Measurements from ENCODE around the gene SLC16A5. TPM values are rescaled to one million over a fixed set of nuclear protein-coding genes. Genes with fewer than 3 reads are reported as not detected.

Gene SLC16A5
- total RNA-seq, 6 experiments from 2014 or later: 1.2 to 3.7 (median 1.7) TPM

Small RNA genes lying within 50 kb of the gene (small RNA-seq; reads per million reads assigned to genes)
- 0 reads per million in 2 experiments for gene AC111186.1
- 0 reads per million in 2 experiments for gene RF00019
- 0 reads per million in 2 experiments for gene RN7SL573P

Other genes with a start within 250 kb of the SLC16A5 start
- under 1 TPM in 2 of 6 experiments, not detected in 4; 0.10 to 0.13 TPM for gene GRIN2C, start 228.1 kb upstream of the SLC16A5 start, total RNA-seq
- 10 to 100 TPM in 2 of 6 experiments, 1 to 10 TPM in 4; 7.7 to 18.7 (median 8.6) TPM for gene FDXR, start 215.0 kb upstream of the SLC16A5 start, total RNA-seq
- 1 to 10 TPM; 2.1 to 6.1 (median 3.7) TPM for gene FADS6, start 194.3 kb upstream of the SLC16A5 start, total RNA-seq
- gene USH1G, start 164.7 kb upstream of the SLC16A5 start, total RNA-seq: not detected
- gene OTOP2, start 163.7 kb upstream of the SLC16A5 start, total RNA-seq: not detected
- gene OTOP3, start 152.1 kb upstream of the SLC16A5 start, total RNA-seq: not detected
- gene HID1, start 115.2 kb upstream of the SLC16A5 start, total RNA-seq: 1 to 10 TPM; 3.5 to 6.6 (median 4.5) TPM
- 1 to 10 TPM in 4 of 6 experiments, under 1 TPM in 2; 0.64 to 2.3 (median 1.4) TPM for gene CDR2L, start 100.3 kb upstream of the SLC16A5 start, total RNA-seq
- gene MRPL58, start 75.3 kb upstream of the SLC16A5 start, total RNA-seq: 100 to 1,000 TPM in 1 of 6 experiments, 10 to 100 TPM in 5; 23.7 to 112 (median 28.1) TPM
- 100 to 1,000 TPM; 145 to 262 (median 179) TPM for gene ATP5PD, start 41.0 kb upstream of the SLC16A5 start, total RNA-seq
- 10 to 100 TPM in 1 of 6 experiments, 1 to 10 TPM in 5; 7.2 to 10.3 (median 8.1) TPM for gene KCTD2, start 40.7 kb upstream of the SLC16A5 start, total RNA-seq
- gene ARMC7, start 22.0 kb downstream of the SLC16A5 start, total RNA-seq: 1 to 10 TPM; 4.7 to 6.3 (median 5.3) TPM
- gene NT5C, start 43.8 kb downstream of the SLC16A5 start, total RNA-seq: 10 to 100 TPM; 10.5 to 35.1 (median 12.6) TPM
- 10 to 100 TPM; 16.7 to 57.8 (median 29.5) TPM for gene JPT1, start 66.6 kb downstream of the SLC16A5 start, total RNA-seq
- 100 to 1,000 TPM in 3 of 6 experiments, 10 to 100 TPM in 3; 23.6 to 120 (median 108) TPM for gene SUMO2, start 95.0 kb downstream of the SLC16A5 start, total RNA-seq
- gene NUP85, start 117.7 kb downstream of the SLC16A5 start, total RNA-seq: 10 to 100 TPM; 15.3 to 32.8 (median 25.9) TPM
- gene GGA3, start 173.7 kb downstream of the SLC16A5 start, total RNA-seq: 10 to 100 TPM; 12.4 to 18.9 (median 15.8) TPM
- gene MRPS7, start 173.9 kb downstream of the SLC16A5 start, total RNA-seq: 10 to 100 TPM; 29.6 to 37.2 (median 33.7) TPM
- gene MIF4GD, start 183.3 kb downstream of the SLC16A5 start, total RNA-seq: 10 to 100 TPM in 2 of 6 experiments, 1 to 10 TPM in 4; 7.3 to 21.9 (median 8.2) TPM
- gene SLC25A19, start 201.5 kb downstream of the SLC16A5 start, total RNA-seq: 10 to 100 TPM in 2 of 6 experiments, 1 to 10 TPM in 4; 3.8 to 13.4 (median 7.3) TPM